HG03378 (cell line): ENCODE data around the gene DNMT3A.

ENCODE experiments used
- ATAC-seq: cut with Tn5 transposase; IDR thresholded peaks from one replicate; pipeline ENCODE4 v1.9.1; 2021; ENCODE audit warnings: mild to moderate bottlenecking, moderate library complexity; ENCODE audit not compliant: unreplicated experiment

DNMT3A gene

GRCh38 chr2:25262288-25262687 lies 79.4 kb downstream of the DNMT3A start:
- ATAC-seq, result no peak

GRCh38 chr2:25259737-25260124 lies 82.0 kb downstream of the DNMT3A start:
- ATAC-seq, result no peak

GRCh38 chr2:25258847-25259736 lies 82.6 kb downstream of the DNMT3A start:
- ATAC-seq, result no peak

GRCh38 chr2:25257931-25258846 lies 83.5 kb downstream of the DNMT3A start:
- no peak for ATAC-seq

GRCh38 chr2:25257032-25257552 lies 84.6 kb downstream of the DNMT3A start:
- ATAC-seq, result no peak

GRCh38 chr2:25256488-25256875 lies 85.2 kb downstream of the DNMT3A start:
- no peak for ATAC-seq

- ATAC-seq, result no peak
Measured at GRCh38 chr2:25255745-25256487, 85.8 kb downstream of the DNMT3A start.

GRCh38 chr2:25254961-25255360 lies 86.8 kb downstream of the DNMT3A start:
- ATAC-seq, result no peak

- no peak for ATAC-seq
Measured at GRCh38 chr2:25253153-25253626, 88.5 kb downstream of the DNMT3A start.

GRCh38 chr2:25252291-25253152 lies 89.2 kb downstream of the DNMT3A start:
- ATAC-seq, result no peak

GRCh38 chr2:25251422-25252273 lies 90.1 kb downstream of the DNMT3A start:
- ATAC-seq, result no peak

GRCh38 chr2:25251071-25251421 lies 90.7 kb downstream of the DNMT3A start:
- no peak for ATAC-seq

GRCh38 chr2:25250331-25251070 lies 91.2 kb downstream of the DNMT3A start:
- ATAC-seq, result no peak

- ATAC-seq, result no peak
Measured at GRCh38 chr2:25249785-25250184, 91.9 kb downstream of the DNMT3A start.

GRCh38 chr2:25247792-25248512 lies 93.8 kb downstream of the DNMT3A start:
- ATAC-seq, result no peak

- no peak for ATAC-seq
Measured at GRCh38 chr2:25246558-25247290, 95.0 kb downstream of the DNMT3A start.

GRCh38 chr2:25246001-25246400 lies 95.7 kb downstream of the DNMT3A start:
- no peak for ATAC-seq
